Measurements from ENCODE around the gene SOWAHA. TPM values are rescaled to one million over a fixed set of nuclear protein-coding genes. Genes with fewer than 3 reads are reported as not detected.

Gene SOWAHA
- total and polyA plus RNA-seq, 2 of the 4 experiments (the other 2 are of a cell fraction): 0.03 TPM; not detected in 1

DNA sequence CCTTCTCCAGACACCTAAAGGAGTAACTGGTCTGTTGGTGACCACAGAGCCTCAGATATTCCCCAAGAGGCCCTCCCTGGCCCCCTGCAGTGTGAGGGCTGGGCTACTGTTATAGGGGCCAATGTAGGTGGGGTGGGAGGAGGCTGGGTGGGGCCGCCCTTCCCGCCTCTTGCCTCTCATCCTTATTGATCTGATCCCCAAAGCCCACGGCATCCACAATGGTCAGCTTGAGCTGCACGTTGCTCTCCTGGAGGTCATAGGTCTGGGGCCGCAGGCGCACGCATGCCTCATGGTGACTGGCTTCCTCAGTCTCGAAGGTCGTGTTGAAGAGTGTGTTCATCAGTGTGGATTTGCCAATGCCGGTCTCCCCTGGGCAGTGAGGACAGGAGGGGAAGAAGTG is 49.1 kb upstream of the SOWAHA start:
- no TSS peak for BruUV-seq (replicated peaks)
- Histone ChIP-seq H3K4me2 (ENCODE audit: low read depth, low read length) (no peak overlapping the region), H4K5ac (ENCODE audit: low read depth, low read length) (no peak overlapping the region), H3K79me1 (ENCODE audit: low read depth in 1 of 2, low read length in 2 of 2) (peaks cover 21 to 43% of the 10 kb centered on the region in 2 experiments), H4K8ac (ENCODE audit: low read depth in 2 of 2, low read length in 2 of 2) (no peak overlapping the region), H2AK5ac (ENCODE audit: low read depth, low read length) (no peak overlapping the region), H3K23ac (ENCODE audit: low read depth, low read length) (no peak overlapping the region), H4K91ac (ENCODE audit: insufficient read depth, low read depth, low read length) (no peak overlapping the region), H3K36me3 (ENCODE audit: control insufficient read depth, insufficient read depth, low read length) (peaks cover 50% of the 10 kb centered on the region), H3K9me1 (ENCODE audit: insufficient read depth, low read length) (peaks cover 24% of the 10 kb centered on the region), H2BK15ac (ENCODE audit: low read depth, low read length) (no peak overlapping the region), H3K9ac (ENCODE audit: low read depth, low read length) (no peak overlapping the region), H2BK20ac (ENCODE audit: low read depth, low read length) (no peak overlapping the region), H3K14ac (replicated peaks; ENCODE audit: low read depth, low read length) (no peak overlapping the region), H3K4me3 (ENCODE audit: insufficient read depth, low read depth, low read length) (no peak overlapping the region), H3K27me3 (ENCODE audit: control insufficient read depth, insufficient read depth, low read length) (no peaks in the 10 kb centered on the region), H2AK9ac (replicated peaks; ENCODE audit: low read depth, low read length, poor library complexity) (no peak overlapping the region), H3K4me1 (ENCODE audit: control insufficient read depth, insufficient read depth, low read length) (peaks cover 13% of the 10 kb centered on the region), H3K9me3 (ENCODE audit: control insufficient read depth, insufficient read depth, low read length) (no peaks in the 10 kb centered on the region), H2AFZ (replicated peaks; ENCODE audit: low read length, poor library complexity) (no peak overlapping the region), H4K20me1 (ENCODE audit: insufficient read depth, low read length) (peaks cover 23% of the 10 kb centered on the region), H2BK120ac (ENCODE audit: low read depth, low read length) (no peak overlapping the region), H3K56ac (ENCODE audit: extremely low read depth, insufficient read depth, low read length) (no peak overlapping the region), H3K4ac (ENCODE audit: low read depth, low read length) (no peak overlapping the region), H3K18ac (ENCODE audit: low read depth, low read length) (no peak overlapping the region), H3K27ac (ENCODE audit: insufficient read depth, low read length) (no peak overlapping the region), H2BK5ac (ENCODE audit: low read depth, low read length, poor library complexity, severe bottlenecking) (no peak overlapping the region)
- in situ Hi-C loops (cut with MboI; ENCODE audit: low sequenced_read_pairs): no loop called here
- POLR2A ChIA-PET (ENCODE audit: unreplicated experiment): no interaction called here
- intact Hi-C loops (cut with micrococcal nuclease): no loop called here
- dilution Hi-C loops (cut with HindIII; ENCODE audit: low sequenced_read_pairs, unreplicated experiment): no loop called here
- CTCF ChIA-PET: interaction anchor here (1.0 kb wide), 1 partner anchor 9 kb away, joined by 3 read pairs; no protein-coding TSS in a partner anchor
- ATAC-seq (ENCODE audit: low read depth) (no peak), DNase-seq (no peak)
- TF ChIP-seq, protein P1, sequence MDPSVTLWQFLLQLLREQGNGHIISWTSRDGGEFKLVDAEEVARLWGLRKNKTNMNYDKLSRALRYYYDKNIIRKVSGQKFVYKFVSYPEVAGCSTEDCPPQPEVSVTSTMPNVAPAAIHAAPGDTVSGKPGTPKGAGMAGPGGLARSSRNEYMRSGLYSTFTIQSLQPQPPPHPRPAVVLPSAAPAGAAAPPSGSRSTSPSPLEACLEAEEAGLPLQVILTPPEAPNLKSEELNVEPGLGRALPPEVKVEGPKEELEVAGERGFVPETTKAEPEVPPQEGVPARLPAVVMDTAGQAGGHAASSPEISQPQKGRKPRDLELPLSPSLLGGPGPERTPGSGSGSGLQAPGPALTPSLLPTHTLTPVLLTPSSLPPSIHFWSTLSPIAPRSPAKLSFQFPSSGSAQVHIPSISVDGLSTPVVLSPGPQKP (IDR thresholded peaks at IDR 0.05; ENCODE audit: borderline replicate concordance, low read depth, low read length): no peak
- TF ChIP-seq RAD21 (IDR thresholded peaks at IDR 0.05; ENCODE audit: low read length) (no peak), RFX5 (IDR thresholded peaks at IDR 0.05; ENCODE audit: low read depth, low read length) (no peak), BHLHE40 (IDR thresholded peaks at IDR 0.05; ENCODE audit: low read depth, low read length) (no peak), POLR2A (IDR thresholded peaks at IDR 0.05; ENCODE audit: low read depth, low read length) (no peak), CHD1 (IDR thresholded peaks at IDR 0.05; ENCODE audit: low read depth, low read length) (no peak), FOS (IDR thresholded peaks at IDR 0.05; ENCODE audit: low read depth, low read length) (no peak), MXI1 (IDR thresholded peaks at IDR 0.05; ENCODE audit: borderline replicate concordance, low read depth, low read length) (no peak), SMC3 (IDR thresholded peaks at IDR 0.05; ENCODE audit: low read depth, low read length) (no peak), CEBPB (IDR thresholded peaks at IDR 0.05; ENCODE audit: low read depth, low read length) (no peak), NFE2L2 (IDR thresholded peaks at IDR 0.05; ENCODE audit: low read depth, low read length) (no peak), MAFK (IDR thresholded peaks at IDR 0.05; ENCODE audit: low read depth, low read length) (no peak), USF2 (IDR thresholded peaks at IDR 0.05; ENCODE audit: low read depth, low read length) (no peak), RCOR1 (IDR thresholded peaks at IDR 0.05; ENCODE audit: insufficient replicate concordance, low read length) (no peak)
- WGBS, 2 experiments (ENCODE audit: extremely low coverage in 2 of 2, insufficient read length in 1 of 2): 100% methylated on average over 2 of the region's 10 CpGs; no CpG with 5 or more reads in 1 of the 2 experiments
